GM12874 (cell line): ENCODE results near the gene LRRC3.

Source experiments
- TF ChIP-seq, protein P1 (sequence below): IDR thresholded peaks from 2 replicates; pipeline ENCODE4 v1.5.1; 2011; ENCODE audit warnings: low read depth, mild to moderate bottlenecking, control low read depth, low read length, moderate library complexity; ENCODE audit not compliant: insufficient read depth

Gene LRRC3

DNA sequence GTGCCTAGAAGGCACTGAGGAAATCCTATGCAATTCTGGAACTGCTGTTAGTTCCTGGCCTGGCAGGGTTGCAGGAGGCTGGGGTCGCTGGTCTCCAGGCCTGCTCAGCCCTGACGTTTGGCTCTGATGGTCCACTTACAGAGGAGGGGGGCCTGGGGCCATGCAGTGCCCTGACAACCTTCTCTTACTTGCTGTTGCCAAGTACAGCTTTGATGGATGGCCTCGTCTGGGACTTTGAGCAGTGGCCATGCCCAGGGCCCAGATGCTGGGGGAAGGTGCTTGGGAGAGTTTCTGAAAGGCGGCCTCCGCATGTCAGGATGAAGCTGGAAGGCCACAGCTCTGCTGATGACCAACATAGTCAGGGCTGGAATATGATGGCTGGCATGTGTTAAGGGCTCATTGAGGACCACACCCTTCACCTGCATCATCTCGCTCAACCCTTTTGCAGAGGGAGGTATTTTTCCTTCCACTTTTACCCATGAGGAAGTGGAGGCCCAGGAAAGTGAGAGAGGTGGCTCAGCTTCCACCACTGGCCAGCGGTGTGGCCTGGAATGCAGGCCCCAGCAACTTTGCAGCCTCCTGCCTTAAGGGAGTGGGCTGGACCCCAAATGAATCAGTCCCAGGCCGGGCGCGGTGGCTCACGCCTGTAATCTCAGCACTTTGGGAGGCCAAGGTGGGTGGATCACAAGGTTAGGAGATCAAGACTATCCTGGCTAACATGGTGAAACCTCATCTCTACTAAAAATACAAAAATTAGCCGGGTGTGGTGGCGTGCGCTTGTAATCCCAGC lies 34.7 kb upstream of the LRRC3 start:
- TF ChIP-seq, protein P1, sequence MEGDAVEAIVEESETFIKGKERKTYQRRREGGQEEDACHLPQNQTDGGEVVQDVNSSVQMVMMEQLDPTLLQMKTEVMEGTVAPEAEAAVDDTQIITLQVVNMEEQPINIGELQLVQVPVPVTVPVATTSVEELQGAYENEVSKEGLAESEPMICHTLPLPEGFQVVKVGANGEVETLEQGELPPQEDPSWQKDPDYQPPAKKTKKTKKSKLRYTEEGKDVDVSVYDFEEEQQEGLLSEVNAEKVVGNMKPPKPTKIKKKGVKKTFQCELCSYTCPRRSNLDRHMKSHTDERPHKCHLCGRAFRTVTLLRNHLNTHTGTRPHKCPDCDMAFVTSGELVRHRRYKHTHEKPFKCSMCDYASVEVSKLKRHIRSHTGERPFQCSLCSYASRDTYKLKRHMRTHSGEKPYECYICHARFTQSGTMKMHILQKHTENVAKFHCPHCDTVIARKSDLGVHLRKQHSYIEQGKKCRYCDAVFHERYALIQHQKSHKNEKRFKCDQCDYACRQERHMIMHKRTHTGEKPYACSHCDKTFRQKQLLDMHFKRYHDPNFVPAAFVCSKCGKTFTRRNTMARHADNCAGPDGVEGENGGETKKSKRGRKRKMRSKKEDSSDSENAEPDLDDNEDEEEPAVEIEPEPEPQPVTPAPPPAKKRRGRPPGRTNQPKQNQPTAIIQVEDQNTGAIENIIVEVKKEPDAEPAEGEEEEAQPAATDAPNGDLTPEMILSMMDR, result no peak

DNA sequence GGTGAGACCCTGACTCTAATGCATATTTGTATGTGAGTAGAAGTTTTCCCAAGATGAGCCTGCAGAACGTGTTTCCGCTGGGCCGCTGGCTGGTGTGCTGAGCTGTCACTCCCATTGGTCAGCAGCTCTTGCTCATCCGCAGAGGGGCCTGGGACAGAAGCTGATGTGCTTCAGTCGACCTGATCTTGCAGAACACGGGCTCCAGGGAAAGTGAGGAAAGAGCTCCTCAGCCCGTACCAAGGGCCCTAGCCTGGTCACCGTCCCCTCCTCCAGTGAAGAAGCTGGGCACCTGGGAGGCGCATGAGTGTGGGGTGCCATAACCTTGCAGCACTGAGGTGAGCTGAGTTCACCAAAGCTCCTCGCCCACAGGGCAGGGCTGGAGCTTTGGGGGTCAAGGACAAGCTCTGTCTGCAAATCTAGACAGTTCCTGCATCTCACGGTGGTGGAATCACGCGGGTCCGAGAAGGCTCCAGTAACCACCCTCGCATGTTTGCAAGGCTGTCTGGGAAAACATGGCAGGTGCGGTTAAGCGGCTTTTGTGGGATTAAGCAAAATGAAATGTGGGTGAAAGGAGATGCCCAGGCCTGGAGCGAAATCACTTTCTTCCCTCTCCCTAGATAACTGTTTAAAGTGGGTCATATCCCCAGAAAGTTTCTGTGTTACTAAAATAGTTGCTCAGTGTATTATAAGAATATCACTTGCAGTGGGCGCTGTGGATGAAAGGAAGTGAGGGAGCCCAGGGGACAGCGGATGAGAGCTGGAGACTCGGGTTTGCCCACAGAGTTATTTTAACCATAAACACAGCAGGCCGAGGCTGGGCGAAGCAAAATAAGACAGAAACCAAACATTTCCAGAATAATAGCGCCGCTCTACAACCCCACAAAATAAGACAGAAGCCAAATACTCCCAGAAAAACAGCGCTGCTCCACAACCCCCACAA lies 33.1 kb upstream of the LRRC3 start:
- TF ChIP-seq, protein P1, result no peak

DNA sequence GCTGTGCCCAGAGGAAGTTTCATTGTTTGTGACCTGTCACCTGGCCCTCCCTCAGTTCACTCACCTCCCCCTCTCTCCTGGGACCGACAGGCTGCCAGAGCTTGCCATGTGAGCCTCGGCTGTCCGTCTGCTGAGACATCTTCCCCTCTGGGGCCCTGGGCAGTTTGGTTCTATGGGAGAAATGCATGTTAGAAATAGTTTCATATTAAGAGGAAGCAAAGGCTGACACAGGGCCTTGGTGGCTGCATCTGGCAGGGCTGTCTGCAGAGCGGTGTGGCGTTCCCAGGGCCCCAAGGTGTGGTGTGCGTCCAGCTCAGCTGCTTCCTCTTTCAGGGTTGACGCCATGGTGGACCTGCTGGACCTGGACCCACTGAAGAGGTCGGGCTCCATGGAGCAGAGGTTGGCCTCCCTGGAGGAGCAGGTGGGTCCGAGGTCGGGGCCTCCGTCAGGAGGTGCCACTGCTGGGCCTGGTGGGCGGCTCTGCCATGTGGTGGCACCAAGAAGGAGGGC lies 31.9 kb upstream of the LRRC3 start:
- TF ChIP-seq, protein P1, result no peak

DNA sequence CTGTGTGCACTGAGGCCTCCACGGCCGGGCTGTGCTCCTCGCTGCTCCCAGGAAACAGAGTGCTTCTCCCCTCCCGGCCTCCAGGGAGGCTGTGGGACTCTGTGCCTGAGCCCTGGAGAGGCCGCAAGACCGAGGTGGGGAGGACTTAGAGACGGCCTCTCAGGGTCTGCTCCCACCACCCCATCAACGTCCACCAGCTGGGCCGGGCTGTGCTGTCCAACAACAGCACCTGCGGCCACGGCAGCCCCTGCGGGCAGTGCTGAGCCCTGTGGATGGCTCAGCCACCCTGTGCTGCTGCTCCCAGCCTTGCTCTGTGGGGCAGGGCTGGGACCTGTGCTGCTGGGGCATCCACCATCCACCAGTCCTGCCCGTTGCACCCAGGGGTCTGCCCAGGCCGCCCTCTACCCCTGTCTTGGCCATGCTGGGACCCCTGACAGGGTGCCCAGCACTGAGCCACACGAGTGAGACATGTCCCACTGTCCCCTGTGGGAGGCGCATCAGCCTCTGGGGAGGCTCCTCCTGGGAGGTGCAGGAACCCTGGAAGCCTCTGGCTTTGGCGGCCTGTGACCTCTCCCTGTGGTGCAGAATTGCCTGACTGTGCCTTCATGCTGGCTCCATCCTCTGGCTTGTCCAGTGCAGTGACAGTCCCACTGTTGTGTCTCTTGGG lies 31.2 kb upstream of the LRRC3 start:
- TF ChIP-seq, protein P1, result no peak

GRCh38 chr21:44424608-44425306 lies 30.6 kb upstream of the LRRC3 start:
- TF ChIP-seq, protein P1, result no peak

DNA sequence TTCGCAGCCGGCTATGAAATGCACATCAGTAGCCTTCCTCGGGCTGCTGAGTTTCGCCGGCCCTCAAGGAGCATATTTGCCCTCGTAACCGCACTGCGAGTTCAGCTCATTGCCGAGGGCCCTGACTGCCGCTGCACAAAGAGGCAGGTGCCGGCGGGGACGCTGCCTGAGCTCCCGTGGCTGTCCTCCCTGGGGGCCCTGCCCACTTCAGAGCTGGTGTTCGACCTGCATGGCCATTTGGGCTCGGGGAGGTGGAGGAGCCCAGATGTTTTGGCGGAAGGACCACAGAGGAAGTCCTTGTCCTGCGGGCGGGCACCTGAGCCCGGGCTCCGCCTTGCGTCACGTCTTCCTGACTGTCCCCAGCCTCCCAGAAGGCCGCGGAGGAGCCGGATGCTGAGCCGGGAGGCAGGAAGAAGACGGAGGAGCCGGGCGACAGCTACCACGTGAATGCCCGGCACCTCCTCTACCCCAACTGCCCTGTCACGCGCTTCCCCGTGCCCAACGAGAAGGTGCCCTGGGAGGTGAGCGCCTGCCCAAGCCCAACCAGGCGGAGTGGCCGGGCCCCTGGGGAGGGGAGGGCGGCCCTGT lies 29.9 kb upstream of the LRRC3 start:
- TF ChIP-seq, protein P1, result no peak
